Measurements from ENCODE around the gene C1R. TPM values are rescaled to one million over a fixed set of nuclear protein-coding genes. Genes with fewer than 3 reads are reported as not detected.

Gene C1R
- total and polyA plus RNA-seq, 2 of the 8 experiments (the other 6 are each of a cell fraction or from before 2014, with no cell fraction given): 6.9 to 16.3 TPM

DNA sequence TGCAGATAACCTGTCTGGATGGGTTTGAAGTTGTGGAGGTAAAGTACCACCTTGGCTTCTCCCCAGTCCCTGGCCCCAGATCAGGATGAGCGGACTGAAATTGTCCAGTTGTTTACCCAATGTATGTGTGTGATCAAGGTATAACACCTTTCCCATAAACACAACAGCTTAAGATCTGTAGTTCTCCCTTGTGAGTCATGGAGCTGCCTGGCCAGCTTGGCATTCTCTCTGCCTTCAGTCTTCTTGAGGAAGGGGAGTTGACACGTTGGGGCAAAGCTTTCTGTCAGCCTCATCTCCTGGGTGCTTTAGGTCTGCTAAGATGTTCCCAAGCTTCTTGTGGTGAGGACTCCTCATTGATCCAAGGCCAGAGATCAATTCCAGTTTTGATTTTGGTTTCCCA lies 25.6 kb downstream of the C1R start:
- FAIRE-seq: no peak
- TF ChIP-seq NRF1 (IDR thresholded peaks at IDR 0.05; ENCODE audit: low read depth, low read length) (no peak), CBX8 (IDR thresholded peaks at IDR 0.05; ENCODE audit: borderline replicate concordance, low read depth, low read length) (no peak), EGR1 (IDR thresholded peaks at IDR 0.05; ENCODE audit: borderline replicate concordance, low read depth, low read length) (no peak), ASH2L (IDR thresholded peaks at IDR 0.05; ENCODE audit: low read length) (no peak), HDAC6 (IDR thresholded peaks at IDR 0.05; ENCODE audit: low read depth, low read length) (no peak)
- no peak overlapping the region for H4K91ac ChIP-seq (replicated peaks; ENCODE audit: insufficient read length, low read length)

More for the DNA sequence above, 25.6 kb downstream of the C1R start:
- H2BK5ac ChIP-seq (ENCODE audit: low read depth, low read length): no peak overlapping the region
- no peak overlapping the region for H4K8ac ChIP-seq (ENCODE audit: extremely low read depth, insufficient read depth, low read length)
- H3K4me3 ChIP-seq (ENCODE audit: extremely low read depth in 1 of 4, insufficient read depth in 2 of 4, low read depth in 3 of 4, low read length in 4 of 4): no peak overlapping the region
- H3K9me3 ChIP-seq (ENCODE audit: insufficient read depth in 2 of 2, low read depth in 1 of 2, low read length in 1 of 2): no peaks in the 10 kb centered on the region; a peak in 1 of 4 replicates
- no peaks in the 10 kb centered on the region for H3K4me1 ChIP-seq (replicated peaks in 1 of 4; ENCODE audit: control insufficient read depth in 3 of 4, insufficient read depth in 4 of 4, low read length in 3 of 4)
- ChIA-PET CTCF (ENCODE audit: partially characterized antibody) (interaction anchor here (1.6 to 1.8 kb wide), 3 partner anchors 25 to 45 kb away, joined by 3 to 8 read pairs (median 5); partner anchors contain the start of gene C1RL), POLR2A (ENCODE audit: partially characterized antibody) (interaction anchor here (0.7 kb wide), 1 partner anchor 42 kb away, joined by 3 read pairs; no protein-coding TSS in a partner anchor)
- no peak overlapping the region for H3K23ac ChIP-seq (ENCODE audit: insufficient read length)
- H4K20me1 ChIP-seq (replicated peaks in 1 of 2; ENCODE audit: control insufficient read depth in 1 of 2, insufficient read depth in 2 of 2, low read length in 2 of 2): no peaks in the 10 kb centered on the region
- H3K18ac ChIP-seq (ENCODE audit: extremely low read depth, low read length): no peak overlapping the region
- DNase-seq (ENCODE audit: low read depth in 1 of 2, low spot score in 2 of 2): no peak
- H3K79me2 ChIP-seq (ENCODE audit: control insufficient read depth in 1 of 2, insufficient read depth in 2 of 2, low read length in 2 of 2): no peaks in the 10 kb centered on the region
- H3K56ac ChIP-seq (replicated peaks; ENCODE audit: insufficient read length, low read depth, low read length): no peak overlapping the region
- no peaks in the 10 kb centered on the region for H3K23me2 ChIP-seq (ENCODE audit: low read depth, low read length)
- H2BK12ac ChIP-seq (ENCODE audit: low read depth, low read length): no peak overlapping the region
- no peak overlapping the region for H2AFZ ChIP-seq (ENCODE audit: low read length)
- H3K79me1 ChIP-seq (ENCODE audit: low read depth, low read length): no peaks in the 10 kb centered on the region
- WGBS, 2 experiments (ENCODE audit: extremely low coverage in 1 of 2, insufficient coverage in 1 of 2, insufficient read length in 1 of 2, insufficient replicate concordance in 2 of 2, low coverage in 1 of 2, low lambda C conversion rate in 2 of 2, missing lambda C conversion rate in 1 of 2): 89% methylated on average over 2 of the region's 2 CpGs; no CpG with 5 or more reads in 1 of the 2 experiments
- H3K27me3 ChIP-seq (replicated peaks in 1 of 4; ENCODE audit: control insufficient read depth in 3 of 4, extremely low read depth in 1 of 4, insufficient read depth in 3 of 4, low read length in 3 of 4): no peaks in the 10 kb centered on the region
- H3K9ac ChIP-seq (replicated peaks in 1 of 4; ENCODE audit: extremely low read depth in 1 of 4, low read depth in 3 of 4, low read length in 3 of 4): no peak overlapping the region
- H2BK15ac ChIP-seq (ENCODE audit: low read length): no peak overlapping the region
- H4K5ac ChIP-seq (ENCODE audit: insufficient read length, low read depth, low read length): no peak overlapping the region
- no peak overlapping the region for H2AK5ac ChIP-seq (ENCODE audit: low read depth, low read length)
- H3K27ac ChIP-seq (ENCODE audit: low read depth, low read length): no peak overlapping the region
- H3K4me2 ChIP-seq (ENCODE audit: insufficient read depth in 1 of 2, low read depth in 2 of 2, low read length in 2 of 2): no peak overlapping the region
- no peak overlapping the region for H2BK120ac ChIP-seq (replicated peaks; ENCODE audit: low read depth, low read length)
- no peak overlapping the region for H3K14ac ChIP-seq (ENCODE audit: insufficient read length)
- H3K36me3 ChIP-seq (ENCODE audit: control insufficient read depth in 2 of 4, insufficient read depth in 4 of 4, low read length in 3 of 4): no peaks in the 10 kb centered on the region
- H2BK20ac ChIP-seq (ENCODE audit: low read length): no peak overlapping the region
- no peak overlapping the region for H3K4ac ChIP-seq (replicated peaks; ENCODE audit: insufficient read length, low read depth, low read length)
